HL-60 (cell line): ENCODE data around the gene SCYGR2.

Experiments
- CTCF ChIP-seq: IDR thresholded peaks from one replicate; pipeline ENCODE4 v1.5.1; 2011; ENCODE audit warnings: low read length, control low read depth, inconsistent platforms; ENCODE audit not compliant: insufficient read depth
- GABPA ChIP-seq: IDR thresholded peaks from 2 replicates; pipeline ENCODE4 v1.6.1; 2012; ENCODE audit warnings: low read depth

DNA sequence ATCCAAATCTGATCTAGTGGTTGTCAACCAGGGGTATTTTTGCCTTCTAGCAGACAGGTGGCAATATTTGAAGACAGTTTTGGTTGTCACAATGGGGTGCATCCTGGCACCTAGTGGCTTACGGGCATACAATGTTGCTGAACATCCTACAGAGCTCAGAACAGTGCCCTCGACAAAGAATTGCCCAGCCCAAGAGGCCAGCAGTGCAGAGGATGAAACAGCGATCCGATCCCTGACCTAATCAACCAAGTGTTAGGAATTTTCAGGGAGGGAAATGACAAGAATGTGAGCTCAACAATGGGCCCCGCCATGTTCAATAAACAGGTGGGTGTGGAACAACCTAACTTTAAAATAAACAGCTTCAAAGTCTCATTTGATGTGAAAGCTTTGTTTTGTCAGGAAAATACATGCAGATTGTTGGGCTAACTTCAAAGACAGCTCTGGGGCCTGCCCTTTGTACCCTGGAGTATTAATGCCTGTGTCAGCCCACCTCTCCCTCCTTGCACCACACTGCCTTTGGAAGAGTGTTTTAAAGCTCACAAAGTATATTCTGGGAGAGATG, 45.4 kb downstream of the SCYGR2 start:
- TF ChIP-seq CTCF (no peak), GABPA (no peak)
